ENCODE results near the gene RRP1. TPM values are rescaled to one million over a fixed set of nuclear protein-coding genes. Genes with fewer than 3 reads are reported as not detected.
"Not testable (repeated sequence)": the region's sequence is repeated elsewhere in the genome, so short reads cannot be mapped to it uniquely, and the experiment has no call there.

The RRP1 gene
- total and polyA plus RNA-seq, 3 experiments from 2014 or later: 21.8 to 93.4 (median 87.4) TPM

DNA sequence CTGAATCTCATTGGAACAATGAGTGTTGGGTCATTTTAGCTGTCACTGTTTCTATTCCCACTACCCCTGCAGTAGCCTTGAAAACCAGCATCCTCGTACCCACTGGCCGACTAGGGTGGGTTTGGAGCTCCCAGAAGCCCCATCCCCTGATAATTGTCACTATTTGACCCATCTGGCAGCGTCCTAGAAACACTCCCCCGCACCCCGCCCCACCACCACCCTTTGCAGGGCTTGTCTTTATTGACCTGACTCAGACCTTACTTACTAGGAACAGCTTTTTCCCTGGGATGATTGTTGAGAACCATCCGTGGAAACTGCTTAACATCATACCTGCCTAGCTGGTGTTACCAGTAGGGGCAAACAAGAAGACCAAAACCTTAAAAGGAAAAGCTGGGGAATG, 47.2 kb downstream of the RRP1 start:
- POLR2A ChIA-PET: no interaction called here
- peaks cover 26 to 47% of the 10 kb centered on the region in 2 donors for H3K27me3 Mint-ChIP-seq

GRCh38 chr21:43840259-43840658, 50.9 kb downstream of the RRP1 start:
- Histone ChIP-seq H3K36me3 (ENCODE audit: insufficient read depth, low read length) (no peaks in the 10 kb centered on the region), H3K4me1 (ENCODE audit: insufficient read depth, low read length) (no peaks in the 10 kb centered on the region), H3K4me3 (ENCODE audit: low read length) (no peak overlapping the region), H3K27me3 (ENCODE audit: insufficient read depth, low read length, poor library complexity, severe bottlenecking) (peaks cover 5% of the 10 kb centered on the region), H3K9me3 (ENCODE audit: low read length) (no peaks in the 10 kb centered on the region), H3K27ac (ENCODE audit: low read depth, low read length) (no peak overlapping the region)
- H3K27ac Mint-ChIP-seq: no peak overlapping the region
- ChIA-PET CTCF (no interaction called here), POLR2A (no interaction called here)
- H3K27me3 Mint-ChIP-seq: peaks cover 13 to 21% of the 10 kb centered on the region in 2 donors
- no peak for DNase-seq
- H3K4me3 Mint-ChIP-seq: no peak overlapping the region
- peaks cover 0 to 2% (median 0%) of the 10 kb centered on the region in 3 donors for H3K36me3 Mint-ChIP-seq
- peaks cover 5 to 7% (median 6%) of the 10 kb centered on the region in 3 donors for H3K4me1 Mint-ChIP-seq
- H3K9me3 Mint-ChIP-seq: no peaks in the 10 kb centered on the region

More for the DNA sequence above, 47.2 kb downstream of the RRP1 start:
- Mint-ChIP-seq H3K36me3 (peaks cover 0 to 2% (median 0%) of the 10 kb centered on the region in 3 donors), H3K4me3 (no peak overlapping the region), H3K4me1 (no peaks in the 10 kb centered on the region), H3K27ac (no peak overlapping the region), H3K9me3 (no peaks in the 10 kb centered on the region)
- DNase-seq: peak in 1 of 5 donors; percentile 16
- CTCF ChIA-PET: no interaction called here
- Histone ChIP-seq H3K4me3 (ENCODE audit: low read length) (no peak overlapping the region), H3K4me1 (ENCODE audit: insufficient read depth, low read length) (no peaks in the 10 kb centered on the region), H3K27me3 (ENCODE audit: insufficient read depth, low read length, poor library complexity, severe bottlenecking) (peaks cover 5% of the 10 kb centered on the region), H3K27ac (ENCODE audit: low read depth, low read length) (no peak overlapping the region), H3K9me3 (ENCODE audit: low read length) (no peaks in the 10 kb centered on the region), H3K36me3 (ENCODE audit: insufficient read depth, low read length) (no peaks in the 10 kb centered on the region)

GRCh38 chr21:43842742-43843141, 53.4 kb downstream of the RRP1 start:
- Histone ChIP-seq H3K27ac (ENCODE audit: low read depth, low read length) (no peak overlapping the region), H3K4me3 (ENCODE audit: low read length) (no peak overlapping the region), H3K27me3 (ENCODE audit: insufficient read depth, low read length, poor library complexity, severe bottlenecking) (no peaks in the 10 kb centered on the region), H3K36me3 (ENCODE audit: insufficient read depth, low read length) (no peaks in the 10 kb centered on the region), H3K4me1 (ENCODE audit: insufficient read depth, low read length) (no peaks in the 10 kb centered on the region), H3K9me3 (ENCODE audit: low read length) (no peaks in the 10 kb centered on the region)
- Mint-ChIP-seq H3K36me3 (peaks cover 0 to 2% (median 0%) of the 10 kb centered on the region in 3 donors), H3K9me3 (no peaks in the 10 kb centered on the region), H3K4me3 (peak overlapping the region in 2 of 7 donors; percentile 32 to 39), H3K27ac (peak overlapping the region in 6 of 8 donors; percentile 7 to 81 (median 38)), H3K4me1 (peaks cover 5 to 7% (median 6%) of the 10 kb centered on the region in 3 donors), H3K27me3 (peaks cover 4 to 8% of the 10 kb centered on the region in 2 donors)
- CTCF ChIA-PET: no interaction called here
- POLR2A ChIA-PET: no interaction called here
- DNase-seq: no peak

DNA sequence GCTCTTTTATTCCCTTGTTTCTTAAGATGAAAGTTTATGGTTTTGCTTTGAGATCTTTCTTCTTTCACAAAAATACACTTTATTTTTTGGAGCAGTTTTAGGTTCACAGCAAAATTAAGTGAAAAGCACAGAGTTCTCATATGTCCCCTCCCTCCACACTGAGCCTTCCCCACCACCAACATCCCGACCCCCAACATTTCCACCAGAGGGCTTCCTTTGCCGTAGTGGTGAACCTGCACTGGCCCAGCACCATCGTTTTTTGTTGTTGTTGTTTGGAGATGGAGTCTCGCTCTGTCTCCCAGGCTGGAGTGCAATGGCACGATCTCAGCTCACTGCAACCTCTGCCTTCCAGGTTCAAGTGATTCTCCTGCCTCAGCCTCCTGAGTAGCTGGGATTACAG, 55.5 kb downstream of the RRP1 start:
- CTCF ChIA-PET: interaction anchor here (1.0 to 1.1 kb wide), 2 partner anchors 20 to 95 kb away, joined by 3 to 4 read pairs; partner anchors contain the start of gene AGPAT3
- POLR2A ChIA-PET: not testable (repeated sequence)
- peak in 1 of 5 donors; percentile 10 for DNase-seq

DNA sequence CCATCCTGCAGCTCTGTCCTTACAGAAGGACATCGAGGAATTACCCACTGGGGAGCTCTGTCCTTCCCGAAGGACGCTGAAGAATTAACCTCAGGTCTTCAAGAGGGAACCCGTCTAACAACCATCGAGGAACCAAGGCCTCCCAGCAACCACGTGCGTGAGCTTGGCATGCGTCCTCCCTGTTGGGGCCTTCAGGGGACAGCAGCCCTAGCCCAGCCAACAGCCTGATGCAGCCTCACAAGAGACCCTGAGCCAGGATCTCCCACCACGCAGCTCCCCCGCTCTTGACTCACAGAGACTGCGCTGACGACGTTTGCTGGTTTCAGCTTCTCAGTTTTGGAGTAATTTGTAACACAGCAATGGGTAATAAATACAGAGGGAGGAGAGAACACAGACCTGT, 56.0 kb downstream of the RRP1 start:
- Mint-ChIP-seq H3K4me3 (no peak overlapping the region), H3K36me3 (no peaks in the 10 kb centered on the region), H3K27ac (no peak overlapping the region), H3K27me3 (peaks cover 0 to 4% of the 10 kb centered on the region in 2 donors), H3K4me1 (peaks cover 5 to 7% (median 6%) of the 10 kb centered on the region in 3 donors), H3K9me3 (no peaks in the 10 kb centered on the region)
- peak in 1 of 5 donors; percentile 19 for DNase-seq
- Histone ChIP-seq H3K4me1 (ENCODE audit: insufficient read depth, low read length) (no peaks in the 10 kb centered on the region), H3K4me3 (ENCODE audit: low read length) (no peak overlapping the region), H3K36me3 (ENCODE audit: insufficient read depth, low read length) (no peaks in the 10 kb centered on the region), H3K27ac (ENCODE audit: low read depth, low read length) (no peak overlapping the region), H3K9me3 (ENCODE audit: low read length) (no peaks in the 10 kb centered on the region), H3K27me3 (ENCODE audit: insufficient read depth, low read length, poor library complexity, severe bottlenecking) (no peaks in the 10 kb centered on the region)
- CTCF ChIA-PET: interaction anchor here (1.0 to 1.1 kb wide), 2 partner anchors 19 to 95 kb away, joined by 3 to 4 read pairs; partner anchors contain the start of gene AGPAT3
- POLR2A ChIA-PET: no interaction called here

More for the DNA sequence above, 55.5 kb downstream of the RRP1 start:
- not testable (repeated sequence) for H3K36me3 ChIP-seq (ENCODE audit: insufficient read depth, low read length); H3K9me3 Mint-ChIP-seq; H3K36me3 Mint-ChIP-seq; H3K27ac ChIP-seq (ENCODE audit: low read depth, low read length); H3K4me3 Mint-ChIP-seq; H3K4me1 ChIP-seq (ENCODE audit: insufficient read depth, low read length); H3K9me3 ChIP-seq (ENCODE audit: low read length); H3K4me3 ChIP-seq (ENCODE audit: low read length); H3K27me3 Mint-ChIP-seq; H3K4me1 Mint-ChIP-seq; H3K27ac Mint-ChIP-seq; H3K27me3 ChIP-seq (ENCODE audit: insufficient read depth, low read length, poor library complexity, severe bottlenecking)

DNA sequence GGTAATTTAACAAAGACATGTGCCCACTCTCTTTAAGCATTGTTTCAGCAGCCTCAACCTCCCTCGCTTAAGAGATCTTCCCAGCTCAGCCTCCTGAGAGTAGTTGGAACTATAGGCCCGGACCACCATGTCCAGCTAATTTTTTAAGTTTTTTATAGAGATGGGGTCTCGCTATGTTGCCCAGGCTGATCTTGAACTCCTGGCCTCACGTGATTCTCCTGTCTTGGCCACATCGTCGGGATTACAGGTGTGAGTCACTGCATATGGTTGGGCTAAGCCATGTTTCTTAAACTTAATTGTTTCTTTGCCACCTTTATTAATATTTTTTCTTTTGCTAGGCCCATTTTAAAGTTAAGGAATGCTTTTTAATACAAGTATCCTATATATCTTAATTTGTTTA, 57.1 kb downstream of the RRP1 start:
- Histone ChIP-seq H3K27ac (ENCODE audit: low read depth, low read length) (no peak overlapping the region), H3K36me3 (ENCODE audit: insufficient read depth, low read length) (no peaks in the 10 kb centered on the region), H3K4me3 (ENCODE audit: low read length) (no peak overlapping the region), H3K4me1 (ENCODE audit: insufficient read depth, low read length) (no peaks in the 10 kb centered on the region), H3K27me3 (ENCODE audit: insufficient read depth, low read length, poor library complexity, severe bottlenecking) (no peaks in the 10 kb centered on the region), H3K9me3 (ENCODE audit: low read length) (no peaks in the 10 kb centered on the region)
- Mint-ChIP-seq H3K4me3 (no peak overlapping the region), H3K36me3 (peaks cover 0 to 1% (median 0%) of the 10 kb centered on the region in 3 donors), H3K4me1 (peaks cover 5 to 7% (median 6%) of the 10 kb centered on the region in 3 donors), H3K27me3 (peaks cover 0 to 4% of the 10 kb centered on the region in 2 donors), H3K27ac (no peak overlapping the region), H3K9me3 (no peaks in the 10 kb centered on the region)
- CTCF ChIA-PET: interaction anchor here (1.1 kb wide), 1 partner anchor 94 kb away, joined by 4 read pairs; no protein-coding TSS in a partner anchor
- POLR2A ChIA-PET: no interaction called here
- DNase-seq: no peak

DNA sequence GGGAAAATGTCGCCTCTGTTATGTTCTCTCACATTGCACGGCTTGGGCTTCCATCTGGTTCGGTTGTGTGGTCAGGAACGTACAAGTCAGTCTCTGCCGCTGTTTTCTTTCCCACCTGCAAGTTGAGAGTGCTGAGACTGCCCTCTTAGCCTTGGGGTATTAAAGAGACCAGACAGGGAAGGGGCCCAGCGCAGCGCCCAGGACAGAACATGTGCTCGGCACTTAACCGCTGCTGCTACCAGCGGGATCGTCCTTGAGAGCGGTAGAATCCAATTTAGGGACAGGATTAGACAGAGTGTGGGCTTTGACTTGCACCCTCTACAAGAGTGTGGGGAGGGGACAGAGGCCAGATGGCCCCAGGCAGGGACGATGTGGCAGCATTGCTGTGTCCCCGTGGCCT, 57.9 kb downstream of the RRP1 start:
- Mint-ChIP-seq H3K27ac (no peak overlapping the region), H3K36me3 (peaks cover 0 to 1% (median 0%) of the 10 kb centered on the region in 3 donors), H3K4me3 (no peak overlapping the region), H3K4me1 (peaks cover 5 to 6% (median 5%) of the 10 kb centered on the region in 3 donors), H3K9me3 (no peaks in the 10 kb centered on the region), H3K27me3 (peaks cover 0 to 3% of the 10 kb centered on the region in 2 donors)
- CTCF ChIA-PET: no interaction called here
- POLR2A ChIA-PET: no interaction called here
- Histone ChIP-seq H3K9me3 (ENCODE audit: low read length) (no peaks in the 10 kb centered on the region), H3K36me3 (ENCODE audit: insufficient read depth, low read length) (no peaks in the 10 kb centered on the region), H3K27ac (ENCODE audit: low read depth, low read length) (no peak overlapping the region), H3K4me1 (ENCODE audit: insufficient read depth, low read length) (no peaks in the 10 kb centered on the region), H3K4me3 (ENCODE audit: low read length) (no peak overlapping the region), H3K27me3 (ENCODE audit: insufficient read depth, low read length, poor library complexity, severe bottlenecking) (no peaks in the 10 kb centered on the region)
- DNase-seq: no peak

DNA sequence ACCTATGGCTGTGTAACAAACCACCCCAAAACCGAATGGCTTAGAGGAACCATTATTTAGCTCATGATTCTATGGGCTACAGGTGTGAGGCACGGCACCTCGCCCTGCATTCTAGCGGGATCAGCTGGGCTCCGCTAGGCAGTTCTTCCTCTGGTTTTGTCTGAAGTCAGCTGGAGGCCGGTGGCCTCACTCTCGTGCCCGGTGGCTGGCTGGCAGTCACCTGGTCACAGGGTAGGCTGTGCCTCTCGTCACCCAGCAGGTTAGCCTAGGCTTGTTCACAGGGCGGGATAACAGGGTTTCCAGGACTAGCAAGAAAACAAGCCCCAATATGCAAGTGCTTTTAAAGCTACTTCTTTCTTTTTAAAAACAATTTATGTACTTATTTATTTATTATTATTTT, 59.4 kb downstream of the RRP1 start:
- H3K27ac Mint-ChIP-seq: no peak overlapping the region
- H3K27me3 Mint-ChIP-seq: peaks cover 5% of the 10 kb centered on the region in 2 donors
- CTCF ChIA-PET: no interaction called here
- Histone ChIP-seq H3K4me3 (ENCODE audit: low read length) (no peak overlapping the region), H3K36me3 (ENCODE audit: insufficient read depth, low read length) (no peaks in the 10 kb centered on the region), H3K27ac (ENCODE audit: low read depth, low read length) (no peak overlapping the region), H3K27me3 (ENCODE audit: insufficient read depth, low read length, poor library complexity, severe bottlenecking) (no peaks in the 10 kb centered on the region), H3K4me1 (ENCODE audit: insufficient read depth, low read length) (no peaks in the 10 kb centered on the region), H3K9me3 (ENCODE audit: low read length) (no peaks in the 10 kb centered on the region)
- H3K4me3 Mint-ChIP-seq: no peak overlapping the region
- no peaks in the 10 kb centered on the region for H3K4me1 Mint-ChIP-seq
- H3K36me3 Mint-ChIP-seq: peaks cover 0 to 1% (median 0%) of the 10 kb centered on the region in 3 donors
- DNase-seq: no peak
- no peaks in the 10 kb centered on the region for H3K9me3 Mint-ChIP-seq
- POLR2A ChIA-PET: no interaction called here
